Breast epithelium (tissue), 3 donors: ENCODE results near the gene IRF2BPL.

ENCODE experiments used
- CTCF ChIP-seq, 3 donors: fragments of 450-650 bp; IDR thresholded peaks; one replicate each; pipeline ENCODE4 v1.5.1; 2016 to 2017; ENCODE audit warnings: antibody characterized with exemption in 3 of 3, mild to moderate bottlenecking in 3 of 3, moderate library complexity in 3 of 3
- POLR2A ChIP-seq: fragments of 450-650 bp; IDR thresholded peaks from one replicate; pipeline ENCODE4 v1.6.1; 2016; ENCODE audit warnings: antibody characterized with exemption, mild to moderate bottlenecking, moderate library complexity

DNA sequence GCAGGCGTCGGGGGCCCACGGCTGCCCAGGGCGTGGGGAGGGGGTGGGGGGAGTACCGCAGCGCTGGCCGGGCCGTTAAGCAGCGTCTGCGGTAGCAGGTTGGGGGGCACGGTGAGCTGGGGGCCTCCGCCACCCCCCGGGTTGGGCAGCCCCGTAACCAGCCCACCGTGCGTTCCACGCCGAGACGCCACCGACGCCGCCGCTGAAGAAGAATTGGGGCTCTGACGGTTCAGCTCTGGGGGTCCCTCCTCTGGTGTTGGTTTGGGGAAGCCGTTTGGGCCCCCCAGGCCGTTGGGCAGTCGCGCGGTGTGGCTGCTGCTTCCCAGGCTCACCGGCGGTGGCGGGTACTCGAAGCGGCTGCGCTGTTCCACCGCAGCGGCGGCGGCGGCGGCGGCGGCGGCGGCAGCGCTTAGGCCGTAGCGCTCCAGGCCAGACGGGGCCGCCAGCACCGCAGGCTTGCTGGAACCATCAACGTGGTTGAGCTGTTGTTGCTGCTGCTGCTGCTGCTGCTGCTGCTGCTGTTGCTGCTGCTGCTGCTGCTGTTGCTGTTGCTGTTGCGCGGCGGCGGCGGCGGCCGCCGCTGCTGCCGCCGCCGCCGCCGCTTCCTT is 1.5 kb downstream of the IRF2BPL start:
- TF ChIP-seq CTCF (IDR thresholded peaks at IDR 0.05), result no peak
- no peak for TF ChIP-seq POLR2A
